Measurements from ENCODE around the gene CDC42BPB. TPM values are rescaled to one million over a fixed set of nuclear protein-coding genes. Genes with fewer than 3 reads are reported as not detected.

CDC42BPB gene
- total RNA-seq, 2 experiments from 2014 or later, result 0.13 to 0.16 TPM

- Mint-ChIP-seq H3K4me1 (ENCODE audit: low read depth) (no peaks in the 10 kb centered on the region), H3K9me3 (ENCODE audit: insufficient read depth) (no peaks in the 10 kb centered on the region), H3K27me3 (ENCODE audit: low read depth) (no peaks in the 10 kb centered on the region), H3K36me3 (ENCODE audit: low read depth) (peaks cover 23% of the 10 kb centered on the region), H3K27ac (no peak overlapping the region), H3K4me3 (no peak overlapping the region)
- ATAC-seq (no peak), DNase-seq (no peak)
- CTCF ChIA-PET, result interaction anchor here (1.1 kb wide), 1 partner anchor 28 kb away, joined by 3 read pairs; no protein-coding TSS in a partner anchor
- POLR2A ChIA-PET, result no interaction called here
Observed at GRCh38 chr14:102889615-102890014, 167.7 kb downstream of the CDC42BPB start.

GRCh38 chr14:102888748-102889147 is 168.6 kb downstream of the CDC42BPB start:
- H3K27ac Mint-ChIP-seq, result no peak overlapping the region
- ATAC-seq, result no peak

DNA sequence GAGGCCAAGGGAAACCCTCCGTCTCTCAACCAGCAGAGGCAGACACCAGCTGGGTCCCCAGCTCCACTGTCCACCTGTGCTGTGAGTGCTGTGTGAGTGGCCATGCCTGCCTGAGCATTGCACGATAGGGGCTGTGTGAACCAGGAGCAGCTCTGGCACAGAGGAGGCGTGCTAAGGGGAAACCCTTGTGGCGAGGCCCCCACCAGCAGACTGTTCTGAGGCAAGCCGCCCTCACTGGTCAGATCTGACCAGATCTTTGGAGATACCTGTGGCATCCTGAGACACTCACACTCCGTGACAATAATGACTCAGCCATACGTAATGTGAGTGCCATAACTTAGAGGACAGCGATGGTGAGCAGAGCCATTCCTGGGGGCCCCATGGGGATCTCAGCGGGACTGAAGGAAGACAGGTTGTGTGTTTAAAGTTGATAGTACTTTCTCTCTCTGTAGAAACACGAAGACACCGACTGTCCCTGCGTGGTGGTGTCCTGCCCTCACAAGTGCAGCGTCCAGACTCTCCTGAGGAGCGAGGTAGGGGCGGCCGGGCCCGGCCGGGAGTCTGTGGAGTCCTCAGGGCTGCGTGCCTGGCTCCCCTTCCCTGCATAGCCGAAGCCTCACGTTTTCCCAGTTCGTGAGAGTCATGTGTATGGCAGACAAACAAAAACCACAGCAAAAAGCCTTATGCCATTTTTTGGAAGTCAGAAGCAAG is 171.5 kb downstream of the CDC42BPB start:
- CTCF ChIA-PET, result no interaction called here
- no peak for DNase-seq
- no peak overlapping the region for H3K27ac Mint-ChIP-seq
- no peaks in the 10 kb centered on the region for H3K4me1 Mint-ChIP-seq (ENCODE audit: low read depth)
- peaks cover 14% of the 10 kb centered on the region for H3K36me3 Mint-ChIP-seq (ENCODE audit: low read depth)
- no peaks in the 10 kb centered on the region for H3K9me3 Mint-ChIP-seq (ENCODE audit: insufficient read depth)
- POLR2A ChIA-PET, result no interaction called here
- no peak for ATAC-seq
- no peaks in the 10 kb centered on the region for H3K27me3 Mint-ChIP-seq (ENCODE audit: low read depth)
- H3K4me3 Mint-ChIP-seq, result no peak overlapping the region

More at GRCh38 chr14:102888748-102889147, 168.6 kb downstream of the CDC42BPB start:
- DNase-seq, result no peak
- Mint-ChIP-seq H3K4me3 (no peak overlapping the region), H3K4me1 (ENCODE audit: low read depth) (no peaks in the 10 kb centered on the region), H3K27me3 (ENCODE audit: low read depth) (no peaks in the 10 kb centered on the region), H3K9me3 (ENCODE audit: insufficient read depth) (no peaks in the 10 kb centered on the region), H3K36me3 (ENCODE audit: low read depth) (peaks cover 25% of the 10 kb centered on the region)
- POLR2A ChIA-PET, result no interaction called here
- CTCF ChIA-PET, result interaction anchor here (0.9 to 1.1 kb wide), 3 partner anchors 29 to 194 kb away, joined by 3 to 4 read pairs (median 3); no protein-coding TSS in a partner anchor

- H3K9me3 Mint-ChIP-seq (ENCODE audit: insufficient read depth), result no peaks in the 10 kb centered on the region
Observed at GRCh38 chr14:102883554-102883953, 173.8 kb downstream of the CDC42BPB start.

GRCh38 chr14:102883089-102883541 is 174.2 kb downstream of the CDC42BPB start:
- no peaks in the 10 kb centered on the region for H3K27me3 Mint-ChIP-seq (ENCODE audit: low read depth)

More at GRCh38 chr14:102883554-102883953, 173.8 kb downstream of the CDC42BPB start:
- ATAC-seq, result no peak
- POLR2A ChIA-PET, result no interaction called here
- Mint-ChIP-seq H3K27ac (no peak overlapping the region), H3K4me3 (no peak overlapping the region), H3K36me3 (ENCODE audit: low read depth) (peaks cover 13% of the 10 kb centered on the region), H3K27me3 (ENCODE audit: low read depth) (no peaks in the 10 kb centered on the region), H3K4me1 (ENCODE audit: low read depth) (no peaks in the 10 kb centered on the region)
- no peak for DNase-seq
- CTCF ChIA-PET, result no interaction called here

More at GRCh38 chr14:102883089-102883541, 174.2 kb downstream of the CDC42BPB start:
- POLR2A ChIA-PET, result no interaction called here
- H3K9me3 Mint-ChIP-seq (ENCODE audit: insufficient read depth), result no peaks in the 10 kb centered on the region
- no peak overlapping the region for H3K4me3 Mint-ChIP-seq
- no peak overlapping the region for H3K27ac Mint-ChIP-seq
- DNase-seq, result no peak
- no peak for ATAC-seq
- CTCF ChIA-PET, result no interaction called here
- peaks cover 13% of the 10 kb centered on the region for H3K36me3 Mint-ChIP-seq (ENCODE audit: low read depth)
- no peaks in the 10 kb centered on the region for H3K4me1 Mint-ChIP-seq (ENCODE audit: low read depth)

Other genes starting within 250 kb of the CDC42BPB start
- under 1 TPM; 0.91 to 0.95 TPM for gene AMN, start 134.9 kb downstream of the CDC42BPB start, total RNA-seq
- gene LBHD2, start 26.7 kb upstream of the CDC42BPB start, total RNA-seq, result not detected
- not detected for gene EXOC3L4, start 37.2 kb upstream of the CDC42BPB start, total RNA-seq
- gene TNFAIP2, start 65.9 kb upstream of the CDC42BPB start, total RNA-seq, result under 1 TPM; 0.23 to 0.71 TPM

Measured in activated CD8-positive, alpha-beta T cell treated with anti-CD3 and anti-CD28 coated beads, Interleukin-2, amount 10 ng/mL, durations not matched to agents 7 days and 5 days (primary cell).